ENCODE data around the gene ARGLU1.

Gene ARGLU1

GRCh38 chr13:106522112-106522705 lies 45.7 kb downstream of the ARGLU1 start:
- no peaks in the 10 kb centered on the region for H3K79me2 ChIP-seq
- H3K27me3 ChIP-seq (ENCODE audit: control insufficient read depth, insufficient read depth, low read length): no peaks in the 10 kb centered on the region
- H3K9ac ChIP-seq: no peak overlapping the region
- no peak overlapping the region for H2AFZ ChIP-seq
- no peaks in the 10 kb centered on the region for H3K9me3 ChIP-seq (ENCODE audit: control insufficient read depth, low read length)
- H3K4me3 ChIP-seq (ENCODE audit: low read depth, low read length): no peak overlapping the region
- H3K4me2 ChIP-seq (ENCODE audit: low read length): no peak overlapping the region
- no peaks in the 10 kb centered on the region for H3K4me1 ChIP-seq
- no peak overlapping the region for H3K27ac ChIP-seq
- no peaks in the 10 kb centered on the region for H3K36me3 ChIP-seq (ENCODE audit: control insufficient read depth, insufficient read depth, low read length)
- TF ChIP-seq CTCF (IDR thresholded peaks at IDR 0.05): no peak

GRCh38 chr13:106521095-106521799 lies 46.7 kb downstream of the ARGLU1 start:
- no peak for TF ChIP-seq CTCF (IDR thresholded peaks at IDR 0.05)
- H3K27ac ChIP-seq: no peak overlapping the region
- no peaks in the 10 kb centered on the region for H3K79me2 ChIP-seq
- H3K27me3 ChIP-seq (ENCODE audit: control insufficient read depth, insufficient read depth, low read length): no peaks in the 10 kb centered on the region
- H3K9me3 ChIP-seq (ENCODE audit: control insufficient read depth, low read length): no peaks in the 10 kb centered on the region
- H3K4me3 ChIP-seq (ENCODE audit: low read depth, low read length): peak overlapping the region; percentile 36
- H3K4me1 ChIP-seq: no peaks in the 10 kb centered on the region
- no peaks in the 10 kb centered on the region for H3K36me3 ChIP-seq (ENCODE audit: control insufficient read depth, insufficient read depth, low read length)
- peak overlapping the region; percentile 73 for H3K4me2 ChIP-seq (ENCODE audit: low read length)
- H3K9ac ChIP-seq: no peak overlapping the region
- H2AFZ ChIP-seq: no peak overlapping the region

- no peak overlapping the region for H3K27ac ChIP-seq
- H3K9me3 ChIP-seq (ENCODE audit: control insufficient read depth, low read length): no peaks in the 10 kb centered on the region
- peak overlapping the region; percentile 73 for H3K4me2 ChIP-seq (ENCODE audit: low read length)
- H3K4me3 ChIP-seq (ENCODE audit: low read depth, low read length): peak overlapping the region; percentile 36
- H3K9ac ChIP-seq: no peak overlapping the region
- no peaks in the 10 kb centered on the region for H3K27me3 ChIP-seq (ENCODE audit: control insufficient read depth, insufficient read depth, low read length)
- no peaks in the 10 kb centered on the region for H3K36me3 ChIP-seq (ENCODE audit: control insufficient read depth, insufficient read depth, low read length)
- TF ChIP-seq CTCF (IDR thresholded peaks at IDR 0.05): peak; percentile 11
- no peaks in the 10 kb centered on the region for H3K79me2 ChIP-seq
- H3K4me1 ChIP-seq: no peaks in the 10 kb centered on the region
- no peak overlapping the region for H2AFZ ChIP-seq
These were observed 47.5 kb downstream of the ARGLU1 start for GRCh38 chr13:106520251-106521054.

GRCh38 chr13:106518512-106518911 lies 49.4 kb downstream of the ARGLU1 start:
- Histone ChIP-seq H3K9me3 (ENCODE audit: control insufficient read depth, low read length) (no peaks in the 10 kb centered on the region), H3K79me2 (no peaks in the 10 kb centered on the region), H2AFZ (no peak overlapping the region), H3K27me3 (ENCODE audit: control insufficient read depth, insufficient read depth, low read length) (no peaks in the 10 kb centered on the region), H3K9ac (no peak overlapping the region), H3K4me2 (ENCODE audit: low read length) (no peak overlapping the region), H3K27ac (no peak overlapping the region), H3K4me3 (ENCODE audit: low read depth, low read length) (no peak overlapping the region), H3K4me1 (no peaks in the 10 kb centered on the region), H3K36me3 (ENCODE audit: control insufficient read depth, insufficient read depth, low read length) (no peaks in the 10 kb centered on the region)
- TF ChIP-seq CTCF (IDR thresholded peaks at IDR 0.05): no peak
